HG02840 (cell line): ENCODE measurements around the gene CMTM7.

Experiments used
- ATAC-seq: cut with Tn5 transposase; IDR thresholded peaks from one replicate; pipeline ENCODE4 v1.9.1; 2021; ENCODE audit warnings: mild to moderate bottlenecking, moderate library complexity, moderate number of reproducible peaks; ENCODE audit not compliant: unreplicated experiment, low FRiP score

The CMTM7 gene

DNA sequence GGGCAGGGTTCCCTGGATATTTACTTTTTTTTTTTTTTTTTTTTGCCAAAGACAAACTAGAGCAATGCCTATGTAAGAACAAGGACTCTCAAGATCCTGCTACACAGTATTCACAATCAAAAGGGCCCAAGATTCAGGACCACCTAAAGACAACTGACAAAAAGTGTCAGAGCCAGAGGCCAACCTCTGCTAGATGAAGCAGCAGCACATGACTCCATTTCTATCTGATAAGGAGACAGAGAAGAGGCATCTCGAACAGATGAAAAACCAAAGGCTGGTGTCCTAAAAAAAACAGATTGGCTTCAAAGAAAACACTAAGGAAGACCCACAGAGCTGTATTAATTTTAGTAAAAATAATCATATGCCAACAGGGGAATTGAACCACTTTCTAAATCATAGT is 91.0 kb downstream of the CMTM7 start:
- ATAC-seq: no peak

- ATAC-seq: no peak
Observed at GRCh38 chr3:32483772-32484171, 92.1 kb downstream of the CMTM7 start.

- no peak for ATAC-seq
Observed at GRCh38 chr3:32484436-32484835, 92.8 kb downstream of the CMTM7 start.

DNA sequence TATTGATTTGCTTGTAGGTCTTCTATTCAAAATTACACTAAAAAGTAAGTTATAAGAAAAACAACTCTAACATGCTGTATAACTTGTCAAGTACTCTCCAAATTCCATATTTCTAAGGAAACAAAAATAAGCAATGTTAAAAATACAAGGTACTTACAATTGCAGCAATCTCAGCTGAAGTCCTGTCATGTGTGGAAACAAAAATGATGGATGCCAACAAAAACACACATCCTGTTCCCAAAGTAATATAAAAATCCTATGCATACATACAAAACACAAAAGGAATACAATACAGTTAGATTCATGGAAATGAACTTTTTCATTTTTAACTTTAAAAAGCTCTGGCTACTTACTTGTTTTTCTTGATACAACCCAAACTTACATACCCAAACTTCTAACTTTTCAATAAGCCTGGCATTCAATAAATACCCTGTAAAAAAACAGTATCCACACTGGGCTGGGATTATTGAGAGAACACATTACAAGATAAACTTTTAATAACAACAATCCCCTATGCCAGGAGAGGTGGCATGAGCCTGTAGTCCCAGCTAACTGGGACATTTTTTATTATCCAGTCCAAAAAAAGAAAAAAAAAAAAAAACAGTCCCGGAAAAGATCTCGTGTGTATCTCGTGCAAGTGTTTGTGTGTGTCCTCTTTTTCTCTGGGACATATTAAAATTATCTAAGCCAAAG is 96.3 kb downstream of the CMTM7 start:
- no peak for ATAC-seq

- no peak for ATAC-seq
Observed at GRCh38 chr3:32488474-32489008, 96.9 kb downstream of the CMTM7 start.

- no peak for ATAC-seq
Observed at GRCh38 chr3:32492684-32493436, 101.2 kb downstream of the CMTM7 start.

DNA sequence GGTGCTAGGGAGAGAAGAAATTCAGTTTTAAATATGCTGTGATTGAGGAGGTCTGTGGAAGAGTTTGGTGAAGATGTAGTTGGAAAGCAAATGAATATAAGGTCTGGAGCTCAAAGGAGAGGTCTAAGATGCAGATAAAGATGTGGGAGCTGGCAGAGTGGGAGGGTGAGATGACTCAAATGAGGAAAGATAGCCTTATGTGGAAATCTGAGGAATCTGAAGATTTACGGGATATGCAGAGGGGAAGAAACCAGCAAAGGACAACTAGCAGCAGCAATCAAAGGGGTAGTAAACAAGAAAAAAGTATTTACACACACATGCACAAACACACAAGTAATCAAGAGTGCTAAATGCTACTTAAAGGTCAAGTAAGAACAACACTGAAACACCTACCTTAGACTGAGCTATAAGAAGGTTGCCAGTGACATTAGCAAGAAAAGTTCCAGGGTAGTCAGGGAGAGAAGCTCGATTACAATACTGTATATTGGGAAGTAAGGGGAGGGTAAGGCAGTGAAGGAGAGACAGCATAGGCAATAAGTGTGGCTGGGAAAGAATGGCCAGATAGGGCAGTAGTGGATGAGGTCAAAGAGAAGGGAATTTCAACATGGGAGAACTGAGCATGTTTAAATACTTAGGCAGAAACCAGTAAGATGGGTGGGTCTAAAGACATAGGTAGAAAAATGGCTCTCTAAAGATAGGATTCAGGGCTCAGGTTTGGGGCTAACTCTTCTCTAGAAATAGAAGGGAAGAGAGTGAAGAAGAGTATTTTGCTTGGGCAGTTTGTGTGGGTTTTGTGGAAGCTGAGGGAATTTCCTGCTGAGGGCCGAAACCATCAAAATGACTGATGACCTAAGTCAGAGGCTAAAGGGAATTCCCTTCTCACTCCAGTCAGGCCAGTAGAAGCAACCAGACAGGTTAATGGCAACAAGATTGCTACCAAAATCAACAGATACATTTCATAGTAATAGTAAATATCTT is 102.1 kb downstream of the CMTM7 start:
- ATAC-seq: peak; percentile 80

GRCh38 chr3:32495085-32495484 is 103.4 kb downstream of the CMTM7 start:
- ATAC-seq: no peak

DNA sequence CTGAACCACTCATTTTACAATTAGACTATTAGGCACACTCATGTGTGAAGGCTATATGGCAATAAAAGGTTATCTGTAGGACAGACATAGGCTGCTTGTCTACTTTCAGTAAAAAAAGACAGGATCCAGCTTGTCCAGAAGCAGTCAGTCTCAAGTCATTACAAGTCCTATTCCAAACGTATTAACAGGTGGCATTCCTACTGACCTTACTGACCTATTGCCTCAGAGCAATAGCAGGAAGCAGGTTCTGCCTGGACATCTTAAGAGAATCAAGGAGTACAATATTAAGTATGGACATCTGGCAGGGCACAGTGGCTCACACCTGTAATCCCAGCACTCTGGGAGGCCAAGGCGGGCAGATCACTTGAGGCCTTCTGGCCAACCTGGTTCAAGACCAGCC is 104.0 kb downstream of the CMTM7 start:
- ATAC-seq: no peak

- ATAC-seq: no peak
Observed at GRCh38 chr3:32498252-32498651, 106.6 kb downstream of the CMTM7 start.

DNA sequence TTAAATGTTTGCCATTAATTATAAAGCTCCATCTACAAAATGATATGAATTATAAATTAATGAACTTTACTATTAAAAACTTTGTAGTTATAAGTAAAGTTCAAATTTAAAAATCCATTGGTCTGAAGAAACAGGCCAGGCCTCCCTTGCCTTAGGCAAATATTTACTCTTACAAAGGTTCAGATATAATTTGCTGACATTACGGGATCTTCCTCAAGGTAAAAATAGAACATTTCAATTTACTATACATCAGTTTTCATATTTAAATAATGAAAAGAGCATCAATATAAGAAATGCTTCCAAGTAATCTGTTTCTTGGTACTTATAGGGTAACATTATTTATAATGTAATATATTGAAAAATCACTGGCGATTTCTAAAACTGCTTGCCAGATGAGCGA is 107.3 kb downstream of the CMTM7 start:
- no peak for ATAC-seq

DNA sequence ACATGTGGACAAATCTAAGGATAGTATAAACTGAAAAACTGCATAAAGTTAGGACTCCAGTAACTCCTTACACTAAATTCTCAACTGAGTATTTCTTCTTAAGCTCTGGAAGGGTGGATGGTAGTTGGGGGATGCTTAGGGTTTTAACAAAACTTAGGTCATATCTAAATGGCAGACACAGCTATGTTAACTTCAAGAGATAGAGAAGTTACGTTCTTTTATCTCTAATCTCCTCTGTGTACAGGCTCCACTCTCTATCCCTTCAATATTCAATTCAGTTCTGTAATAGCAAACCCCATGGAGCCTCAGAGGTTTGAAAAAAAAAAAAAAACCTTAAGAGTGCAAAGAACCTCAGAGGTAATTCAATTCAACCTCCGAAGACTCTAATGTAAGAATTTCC is 107.9 kb downstream of the CMTM7 start:
- no peak for ATAC-seq

GRCh38 chr3:32500231-32500630 is 108.6 kb downstream of the CMTM7 start:
- ATAC-seq: no peak

- ATAC-seq: no peak
Observed at GRCh38 chr3:32500880-32501782, 109.5 kb downstream of the CMTM7 start.

DNA sequence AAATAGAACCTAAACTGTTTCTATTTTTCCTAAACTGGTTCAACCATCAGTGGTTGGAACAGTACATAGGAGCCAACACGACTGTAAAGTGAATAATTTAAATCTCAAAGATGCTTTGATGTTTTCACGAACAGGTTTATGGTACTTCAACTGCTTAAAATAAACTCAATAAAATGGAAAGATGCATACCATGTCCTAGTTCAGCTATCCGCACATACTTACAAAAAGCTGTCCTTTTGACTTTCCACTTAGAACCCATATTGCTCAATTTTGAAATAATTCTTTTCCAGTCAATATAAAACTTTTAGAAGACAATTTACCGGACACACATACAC is 110.1 kb downstream of the CMTM7 start:
- ATAC-seq: no peak

- peak; percentile 66 for ATAC-seq
Observed at GRCh38 chr3:32502118-32502945, 110.7 kb downstream of the CMTM7 start, which contains the start of gene CMTM6. Gene CMTM6 (minus strand): TSS chr3:32502852. CDS start chr3:32502745, 107 bp downstream.

GRCh38 chr3:32502946-32503286 is 111.3 kb downstream of the CMTM7 start:
- ATAC-seq: peak; percentile 5
